ENCODE data around the gene TRABD. TPM values are rescaled to one million over a fixed set of nuclear protein-coding genes. Genes with fewer than 3 reads are reported as not detected.

TRABD gene
- total RNA-seq, 1 donor from 2014 or later: 34.8 TPM

- DNase-seq (ENCODE audit: low read depth, low spot score): no peak
These were observed 31.9 kb downstream of the TRABD start for GRCh38 chr22:50217543-50218152.

GRCh38 chr22:50218153-50218995 lies 32.7 kb downstream of the TRABD start:
- no peak for DNase-seq (ENCODE audit: low read depth, low spot score)

- no peak for DNase-seq (ENCODE audit: low read depth, low spot score)
These were observed 33.4 kb downstream of the TRABD start for GRCh38 chr22:50218996-50219727.

- DNase-seq (ENCODE audit: low read depth, low spot score): no peak
These were observed 34.3 kb downstream of the TRABD start for GRCh38 chr22:50219800-50220602.

- DNase-seq (ENCODE audit: low read depth, low spot score): no peak
These were observed 35.1 kb downstream of the TRABD start for GRCh38 chr22:50220603-50221409.

- no peak for DNase-seq (ENCODE audit: low read depth, low spot score)
These were observed 35.9 kb downstream of the TRABD start for GRCh38 chr22:50221410-50222300.

- no peak for DNase-seq (ENCODE audit: low read depth, low spot score)
These were observed 36.8 kb downstream of the TRABD start for GRCh38 chr22:50222508-50222907.

- no peak for DNase-seq (ENCODE audit: low read depth, low spot score)
These were observed 38.4 kb downstream of the TRABD start for GRCh38 chr22:50224071-50224470.

- DNase-seq (ENCODE audit: low read depth, low spot score): no peak
These were observed 39.7 kb downstream of the TRABD start for GRCh38 chr22:50225200-50225969.

GRCh38 chr22:50226063-50226874 lies 40.6 kb downstream of the TRABD start:
- DNase-seq (ENCODE audit: low read depth, low spot score): no peak

- DNase-seq (ENCODE audit: low read depth, low spot score): no peak
These were observed 41.1 kb downstream of the TRABD start for GRCh38 chr22:50226875-50227165.

- no peak for DNase-seq (ENCODE audit: low read depth, low spot score)
These were observed 42.0 kb downstream of the TRABD start for GRCh38 chr22:50227579-50228215.

- DNase-seq (ENCODE audit: low read depth, low spot score): no peak
These were observed 42.7 kb downstream of the TRABD start for GRCh38 chr22:50228366-50228765.

- no peak for DNase-seq (ENCODE audit: low read depth, low spot score)
These were observed 43.7 kb downstream of the TRABD start for GRCh38 chr22:50229370-50229769.

GRCh38 chr22:50232481-50233151 lies 46.9 kb downstream of the TRABD start:
- DNase-seq (ENCODE audit: low read depth, low spot score): no peak

- no peak for DNase-seq (ENCODE audit: low read depth, low spot score)
These were observed 47.5 kb downstream of the TRABD start for GRCh38 chr22:50233223-50233622.

Data from pulmonary artery endothelial cell (primary cell).